GM21515 (cell line): ENCODE data around the gene NCL.
"Not testable (repeated sequence)": the region's sequence is repeated elsewhere in the genome, so short reads cannot be mapped to it uniquely, and the experiment has no call there.

Experiments
- ATAC-seq: cut with Tn5 transposase; IDR thresholded peaks from one replicate; pipeline ENCODE4 v1.9.1; 2021; ENCODE audit not compliant: unreplicated experiment

The NCL gene

GRCh38 chr2:231407686-231408085 is 56.6 kb downstream of the NCL start:
- ATAC-seq, result not testable (repeated sequence)

GRCh38 chr2:231405601-231406367 is 58.5 kb downstream of the NCL start:
- not testable (repeated sequence) for ATAC-seq

GRCh38 chr2:231404183-231404578 is 60.1 kb downstream of the NCL start:
- ATAC-seq, result not testable (repeated sequence)
